Mesothelial cell of epicardium (in vitro differentiated cells): ENCODE measurements around the gene AFAP1. TPM values are rescaled to one million over a fixed set of nuclear protein-coding genes. Genes with fewer than 3 reads are reported as not detected.

Experiments used
- DNase-seq, 2 experiments: peaks; one replicate each; pipeline ENCODE4 v3.0.0; 2021; ENCODE audit warnings: low spot score in 2 of 2; ENCODE audit not compliant: unreplicated experiment in 2 of 2
- H3K27ac Mint-ChIP-seq: 2 replicates; pipeline ENCODE4 v1.8.0; 2021; ENCODE audit warnings: mixed read lengths
- H3K27me3 Mint-ChIP-seq: 2 replicates; pipeline ENCODE4 v1.8.0; 2021; ENCODE audit warnings: low read depth, mixed read lengths
- H3K36me3 Mint-ChIP-seq: 2 replicates; pipeline ENCODE4 v1.8.0; 2021; ENCODE audit warnings: mixed read lengths
- H3K4me1 Mint-ChIP-seq: 2 replicates; pipeline ENCODE4 v1.8.0; 2021; ENCODE audit warnings: mixed read lengths
- H3K4me3 Mint-ChIP-seq: 2 replicates; pipeline ENCODE4 v1.8.0; 2021; ENCODE audit warnings: mild to moderate bottlenecking, moderate library complexity, mixed read lengths
- H3K9me3 Mint-ChIP-seq: 2 replicates; pipeline ENCODE4 v1.8.0; 2021; ENCODE audit warnings: mixed read lengths
- total RNA-seq: library from RNA; stranded (reverse); gene quantifications from 3 replicates; pipeline ENCODE4 v1.2.1, GENCODE V29; 2021
- TF ChIP-seq, protein P1 (sequence below): fragments of 200-600 bp; sonication (generic); IDR thresholded peaks from one replicate; pipeline ENCODE4 v1.5.0; 2021; ENCODE audit warnings: antibody characterized with exemption; ENCODE audit not compliant: unreplicated experiment

Gene AFAP1
- total RNA-seq, 1 donor from 2014 or later = 82.4 TPM

DNA sequence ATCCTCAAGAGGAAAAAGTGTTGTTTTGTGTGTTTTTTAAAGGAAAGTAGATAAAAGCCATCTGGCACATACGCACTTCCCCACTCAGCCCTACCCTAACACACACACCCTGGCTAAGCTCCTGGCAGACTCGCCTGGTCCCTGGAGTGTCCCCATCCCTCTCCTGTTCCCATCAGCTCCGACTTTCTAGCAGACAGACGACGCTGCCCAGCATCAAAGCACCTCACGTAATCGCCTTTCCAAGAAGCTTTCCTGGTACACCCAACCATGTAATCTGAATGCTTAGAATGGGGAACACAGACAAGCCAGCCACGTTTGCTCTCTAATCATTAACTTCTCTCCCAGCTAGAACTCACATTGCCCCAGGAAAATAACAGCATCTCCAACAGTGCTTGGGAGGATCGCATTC is 116.2 kb downstream of the AFAP1 start:
- H3K4me1 Mint-ChIP-seq = peaks cover 49% of the 10 kb centered on the region

DNA sequence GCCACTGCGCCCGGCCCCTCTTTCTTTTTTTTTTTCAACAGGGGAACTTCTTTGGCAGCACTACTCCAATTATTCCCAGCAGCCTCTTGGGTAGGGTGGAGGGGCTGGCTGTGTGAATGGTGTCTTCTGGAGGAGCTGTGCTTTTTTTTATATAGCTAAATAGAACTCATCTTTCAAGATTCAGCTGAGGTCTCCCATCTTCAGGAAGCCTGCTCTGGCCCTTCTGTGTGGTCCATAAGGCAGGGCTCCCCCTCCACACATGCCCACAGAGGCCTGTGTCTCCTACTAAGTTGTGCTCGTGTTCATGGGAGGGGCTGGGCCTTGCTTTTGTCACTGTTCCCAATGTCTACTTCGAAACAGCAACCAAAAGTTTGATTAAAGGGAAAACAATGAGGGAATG is 116.8 kb downstream of the AFAP1 start:
- no peak overlapping the region for H3K4me3 Mint-ChIP-seq
- H3K9me3 Mint-ChIP-seq = no peaks in the 10 kb centered on the region
- peak overlapping the region; percentile 90 for H3K27ac Mint-ChIP-seq
- TF ChIP-seq, protein P1, sequence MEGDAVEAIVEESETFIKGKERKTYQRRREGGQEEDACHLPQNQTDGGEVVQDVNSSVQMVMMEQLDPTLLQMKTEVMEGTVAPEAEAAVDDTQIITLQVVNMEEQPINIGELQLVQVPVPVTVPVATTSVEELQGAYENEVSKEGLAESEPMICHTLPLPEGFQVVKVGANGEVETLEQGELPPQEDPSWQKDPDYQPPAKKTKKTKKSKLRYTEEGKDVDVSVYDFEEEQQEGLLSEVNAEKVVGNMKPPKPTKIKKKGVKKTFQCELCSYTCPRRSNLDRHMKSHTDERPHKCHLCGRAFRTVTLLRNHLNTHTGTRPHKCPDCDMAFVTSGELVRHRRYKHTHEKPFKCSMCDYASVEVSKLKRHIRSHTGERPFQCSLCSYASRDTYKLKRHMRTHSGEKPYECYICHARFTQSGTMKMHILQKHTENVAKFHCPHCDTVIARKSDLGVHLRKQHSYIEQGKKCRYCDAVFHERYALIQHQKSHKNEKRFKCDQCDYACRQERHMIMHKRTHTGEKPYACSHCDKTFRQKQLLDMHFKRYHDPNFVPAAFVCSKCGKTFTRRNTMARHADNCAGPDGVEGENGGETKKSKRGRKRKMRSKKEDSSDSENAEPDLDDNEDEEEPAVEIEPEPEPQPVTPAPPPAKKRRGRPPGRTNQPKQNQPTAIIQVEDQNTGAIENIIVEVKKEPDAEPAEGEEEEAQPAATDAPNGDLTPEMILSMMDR = no peak
- H3K36me3 Mint-ChIP-seq = peaks cover 30% of the 10 kb centered on the region
- H3K4me1 Mint-ChIP-seq = peaks cover 48% of the 10 kb centered on the region
- DNase-seq = no peak
- no peaks in the 10 kb centered on the region for H3K27me3 Mint-ChIP-seq

More for the DNA sequence above, 116.2 kb downstream of the AFAP1 start:
- TF ChIP-seq, protein P1 = no peak
- no peaks in the 10 kb centered on the region for H3K27me3 Mint-ChIP-seq
- no peaks in the 10 kb centered on the region for H3K9me3 Mint-ChIP-seq
- H3K4me3 Mint-ChIP-seq = no peak overlapping the region
- no peak for DNase-seq
- peaks cover 31% of the 10 kb centered on the region for H3K36me3 Mint-ChIP-seq
- H3K27ac Mint-ChIP-seq = peak overlapping the region; percentile 90

DNA sequence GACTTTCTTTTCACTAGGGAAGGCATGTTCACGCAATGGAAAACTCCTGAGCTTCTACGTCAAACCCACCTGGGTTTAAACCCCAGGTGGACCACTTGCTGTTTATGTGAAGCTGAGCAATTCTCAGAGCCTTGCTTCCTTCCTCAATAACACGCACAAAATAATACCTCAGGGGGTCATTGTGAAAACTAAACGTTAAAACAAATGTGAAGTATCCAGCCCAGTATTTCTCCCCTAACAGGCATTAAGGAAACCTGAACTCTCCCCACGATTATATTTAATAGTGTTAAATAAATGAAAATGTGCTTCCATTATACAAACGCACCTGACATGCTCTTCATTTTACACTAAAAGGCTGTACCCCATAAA is 117.5 kb downstream of the AFAP1 start:
- DNase-seq = no peak
- H3K27ac Mint-ChIP-seq = no peak overlapping the region
- TF ChIP-seq, protein P1 = no peak
- no peaks in the 10 kb centered on the region for H3K9me3 Mint-ChIP-seq
- peaks cover 28% of the 10 kb centered on the region for H3K36me3 Mint-ChIP-seq
- H3K27me3 Mint-ChIP-seq = no peaks in the 10 kb centered on the region
- H3K4me1 Mint-ChIP-seq = peaks cover 45% of the 10 kb centered on the region
- no peak overlapping the region for H3K4me3 Mint-ChIP-seq

DNA sequence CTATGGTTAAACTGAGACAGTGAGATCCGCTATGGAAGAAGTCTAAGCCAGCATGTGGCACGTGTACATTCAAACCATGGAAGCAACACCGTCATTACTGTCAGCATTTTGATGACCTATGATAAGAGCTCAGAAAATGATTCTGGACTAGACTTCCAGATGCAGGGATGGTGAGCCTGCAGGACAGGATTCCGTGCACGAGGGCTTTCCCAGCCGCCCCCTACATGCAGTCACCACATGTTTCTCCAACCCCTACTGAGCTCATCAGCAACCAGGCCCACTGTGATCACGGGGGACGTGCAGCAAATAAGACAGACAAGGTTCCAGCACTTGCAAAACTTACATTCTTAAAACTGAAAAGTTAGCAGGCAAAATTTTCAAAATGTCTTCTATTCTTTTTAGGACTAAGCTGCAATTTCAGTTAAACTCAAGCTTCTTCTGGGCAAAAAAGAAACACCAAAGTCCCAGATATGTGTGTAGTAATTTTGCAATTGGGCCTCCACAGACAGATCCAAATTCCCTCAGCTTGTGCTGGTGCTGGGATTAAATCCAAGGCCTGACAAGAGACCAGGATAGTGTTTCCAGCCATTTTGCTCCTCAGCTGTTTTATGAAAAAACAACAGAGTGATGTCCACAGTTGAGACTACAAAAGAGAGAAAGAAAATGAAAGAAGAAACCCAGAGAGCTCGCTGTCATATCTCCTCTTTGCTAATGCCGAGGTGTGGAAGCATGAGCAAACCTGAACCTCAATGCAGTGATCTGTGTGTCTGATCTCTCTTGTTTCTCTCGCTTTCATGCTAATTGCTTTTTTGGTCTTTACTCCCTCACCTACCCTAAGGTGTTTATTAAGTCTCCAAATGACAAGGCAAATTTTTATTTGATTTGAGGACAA is 118.2 kb downstream of the AFAP1 start:
- DNase-seq = no peak
- TF ChIP-seq, protein P1 = no peak
- Mint-ChIP-seq H3K4me1 (peaks cover 41% of the 10 kb centered on the region), H3K36me3 (peaks cover 28% of the 10 kb centered on the region), H3K27me3 (no peaks in the 10 kb centered on the region), H3K9me3 (no peaks in the 10 kb centered on the region), H3K27ac (peak overlapping the region; percentile 24), H3K4me3 (no peak overlapping the region)

DNA sequence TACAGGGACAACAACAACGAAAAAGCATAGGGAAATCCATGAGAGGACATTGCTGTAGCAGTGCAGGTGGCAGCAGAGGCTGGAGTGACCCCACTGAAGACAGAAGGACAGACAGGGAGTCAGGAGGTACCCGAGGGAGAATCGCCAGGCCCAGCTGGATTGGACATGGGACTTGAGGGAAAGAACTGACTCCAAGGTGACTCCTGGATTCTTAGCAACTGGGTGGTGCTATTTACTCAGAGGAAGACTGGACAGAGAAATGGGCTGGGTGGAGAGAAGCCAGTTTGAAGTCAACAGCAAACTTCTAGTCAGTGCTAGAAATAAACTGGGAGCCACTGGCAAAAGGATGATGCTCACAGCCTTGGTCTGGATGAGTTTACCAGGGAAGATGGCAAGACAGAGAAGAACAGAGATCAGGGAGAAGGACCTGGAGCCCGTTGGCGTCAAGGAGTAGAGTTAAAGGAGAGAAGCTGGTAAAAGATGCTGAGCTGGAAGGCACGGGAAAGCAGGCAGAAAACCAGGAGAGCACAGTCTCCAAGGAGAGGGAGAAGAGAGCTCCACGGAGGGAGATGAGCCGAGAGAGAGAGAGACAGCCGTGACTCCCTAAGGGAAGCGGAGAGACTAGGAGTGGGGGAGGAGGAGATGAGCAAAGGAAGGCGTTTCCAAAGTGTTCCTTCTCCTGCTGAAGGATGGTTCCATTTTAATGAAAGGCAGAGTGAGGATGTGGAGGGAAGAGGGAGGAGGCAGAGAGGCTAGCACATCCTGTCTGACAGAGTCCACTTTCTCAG is 119.4 kb downstream of the AFAP1 start:
- H3K9me3 Mint-ChIP-seq = no peaks in the 10 kb centered on the region
- TF ChIP-seq, protein P1 = no peak
- no peak for DNase-seq
- no peaks in the 10 kb centered on the region for H3K27me3 Mint-ChIP-seq
- no peak overlapping the region for H3K4me3 Mint-ChIP-seq
- peaks cover 30% of the 10 kb centered on the region for H3K36me3 Mint-ChIP-seq
- H3K27ac Mint-ChIP-seq = peak overlapping the region; percentile 43
- H3K4me1 Mint-ChIP-seq = peaks cover 35% of the 10 kb centered on the region
